ENCODE data around the gene PPP1R14D. TPM values are rescaled to one million over a fixed set of nuclear protein-coding genes. Genes with fewer than 3 reads are reported as not detected.

Gene PPP1R14D
- total RNA-seq, 1 experiment from 2014 or later = not detected

- no peak for TF ChIP-seq CTCF (conservative IDR thresholded peaks at IDR 0.05)
- H3K56ac ChIP-seq (ENCODE audit: insufficient read length, low read depth, low read length) = no peak overlapping the region
- H3K36me3 Mint-ChIP-seq (ENCODE audit: insufficient read depth in 1 of 3, low read depth in 3 of 3) = peaks cover 0 to 14% (median 0%) of the 10 kb centered on the region in 3 experiments; a peak in 3 of 7 replicates
- no peaks in the 10 kb centered on the region for H3K27me3 ChIP-seq (ENCODE audit: insufficient read depth, low read length)
- H2BK120ac ChIP-seq (ENCODE audit: low read depth, low read length, poor library complexity, severe bottlenecking) = no peak overlapping the region
- peaks cover 3% of the 10 kb centered on the region for H3K4me1 ChIP-seq (ENCODE audit: insufficient read depth, low read length)
- no peak overlapping the region for H2AFZ ChIP-seq (ENCODE audit: low read length)
- peak overlapping the region in 1 of 3 experiments; percentile 58; a peak in 2 of 7 replicates for H3K27ac Mint-ChIP-seq
- no peak overlapping the region for H4K5ac ChIP-seq (ENCODE audit: insufficient read length, low read depth, low read length)
- H3K4me1 Mint-ChIP-seq = peaks cover 16 to 17% of the 10 kb centered on the region in 2 experiments
- H3K4me2 ChIP-seq (ENCODE audit: insufficient read depth, insufficient read length, low read length) = no peak overlapping the region
- peaks cover 4% of the 10 kb centered on the region for H3K23me2 ChIP-seq (ENCODE audit: insufficient read length, low read depth, low read length, poor library complexity, severe bottlenecking)
- no peaks in the 10 kb centered on the region for H3K9me3 Mint-ChIP-seq
- H3K79me2 ChIP-seq (ENCODE audit: insufficient read depth, low read length) = no peaks in the 10 kb centered on the region
- H4K91ac ChIP-seq (ENCODE audit: insufficient read length, low read depth, low read length) = no peak overlapping the region
- no peaks in the 10 kb centered on the region for H3K9me3 ChIP-seq (ENCODE audit: control insufficient read depth, low read depth, low read length)
- no peak overlapping the region for H2AK5ac ChIP-seq (ENCODE audit: insufficient read length, low read length)
- H3K27ac ChIP-seq (ENCODE audit: insufficient read length, low read depth, low read length) = no peak overlapping the region
- no peak overlapping the region for H3K9ac ChIP-seq (ENCODE audit: extremely low read depth, insufficient read length, low read length)
- no peak overlapping the region for H2BK15ac ChIP-seq (ENCODE audit: low read depth, low read length)
- no CpG with 5 or more reads among the region's 8 CpGs for WGBS (ENCODE audit: extremely low coverage, insufficient read length, low lambda C conversion rate)
- no peak overlapping the region for H3K4ac ChIP-seq (ENCODE audit: low read depth, low read length)
- no peak overlapping the region for H3T11ph ChIP-seq (ENCODE audit: low read length)
- no peak for DNase-seq
- no peak overlapping the region for H2BK12ac ChIP-seq (ENCODE audit: insufficient read length, low read depth, low read length)
- H3K23ac ChIP-seq (ENCODE audit: insufficient read length, low read depth, low read length) = no peak overlapping the region
- H4K20me1 ChIP-seq (ENCODE audit: control insufficient read depth, insufficient read depth, insufficient read length) = no peaks in the 10 kb centered on the region
- no peaks in the 10 kb centered on the region for H3K79me1 ChIP-seq (ENCODE audit: insufficient read depth, low read depth, low read length, poor library complexity, severe bottlenecking)
- no peaks in the 10 kb centered on the region; the same call in 1 of the 2 replicates for H3K27me3 Mint-ChIP-seq (ENCODE audit: low read depth)
- no peak overlapping the region for H2BK5ac ChIP-seq (ENCODE audit: insufficient read length, low read length)
- no peak overlapping the region for H3K14ac ChIP-seq (ENCODE audit: insufficient read depth, low read length)
- no peak overlapping the region for H4K8ac ChIP-seq (replicated peaks; ENCODE audit: insufficient read length, low read depth, low read length)
- H2BK20ac ChIP-seq (ENCODE audit: low read depth, low read length, poor library complexity, severe bottlenecking) = no peak overlapping the region
- 0 out of 5 replicates have a peak overlapping the region, but pooled peaks of 1 of the 2 experiments have one; percentile 38 for H3K4me3 Mint-ChIP-seq
- H3K18ac ChIP-seq (ENCODE audit: insufficient read length, low read depth, low read length) = no peak overlapping the region
These were observed 19.6 kb downstream of the PPP1R14D start for GRCh38 chr15:40808861-40809450.

All from H9 (cell line).